MCF 10A (cell line): Measurements from ENCODE around the gene NEURL1. TPM values are rescaled to one million over a fixed set of nuclear protein-coding genes. Genes with fewer than 3 reads are reported as not detected.

Source experiments
- BruUV-seq: library from RNA; stranded (reverse); fragments of 400-500 nt; replicated peaks from 2 replicates; lab custom pipeline; 2021; lab: Mats Ljungman, UMichigan
- CTCF ChIA-PET: fragments of 300-600 bp; sonication (Branson Sonifier 250); formaldehyde crosslinking; extraction: SDS; loops from one replicate; lab custom pipeline; 2021; ENCODE audit warnings: antibody characterized with exemption, inconsistent platforms; lab: Yijun Ruan, JAX
- POLR2A ChIA-PET: fragments of 300-600, 350-650 bp; sonication (Branson Sonifier 250); formaldehyde crosslinking; extraction: SDS; loops from one replicate; lab custom pipeline; 2020; ENCODE audit warnings: antibody characterized with exemption, inconsistent platforms; lab: Yijun Ruan, JAX
- DNase-seq: peaks from one replicate; pipeline ENCODE4 v3.0.0-alpha.2; 2018; ENCODE audit not compliant: unreplicated experiment
- H3K27ac Mint-ChIP-seq: one replicate; pipeline ENCODE4 v1.8.0; 2022; ENCODE audit warnings: mild to moderate bottlenecking, low read depth, mixed read lengths; ENCODE audit not compliant: unreplicated experiment
- H3K27me3 Mint-ChIP-seq: one replicate; pipeline ENCODE4 v1.8.0; 2022; ENCODE audit warnings: mixed read lengths; ENCODE audit not compliant: insufficient read depth, unreplicated experiment
- H3K36me3 Mint-ChIP-seq: one replicate; pipeline ENCODE4 v1.8.0; 2022; ENCODE audit warnings: mild to moderate bottlenecking, moderate library complexity, mixed read lengths; ENCODE audit not compliant: insufficient read depth, unreplicated experiment
- H3K4me1 Mint-ChIP-seq: one replicate; pipeline ENCODE4 v1.8.0; 2022; ENCODE audit warnings: mixed read lengths; ENCODE audit not compliant: insufficient read depth, unreplicated experiment
- H3K4me3 Mint-ChIP-seq: one replicate; pipeline ENCODE4 v1.8.0; 2022; ENCODE audit warnings: mild to moderate bottlenecking, moderate library complexity, mixed read lengths; ENCODE audit not compliant: unreplicated experiment
- H3K9me3 Mint-ChIP-seq: one replicate; pipeline ENCODE4 v1.8.0; 2022; ENCODE audit warnings: mixed read lengths; ENCODE audit not compliant: unreplicated experiment
- CTCF ChIP-seq: fragments of 200-600 bp; IDR thresholded peaks from one replicate; pipeline ENCODE4 v1.8.0; 2022; ENCODE audit warnings: antibody characterized with exemption, mild to moderate bottlenecking; ENCODE audit not compliant: unreplicated experiment
- intact Hi-C: fragments of 100-400 bp; cut with micrococcal nuclease; formaldehyde crosslinking; loops from 2 replicates; pipeline ENCODE4 v1.14.1; 2022
- total RNA-seq: library from RNA; stranded (reverse); gene quantifications from 2 replicates; pipeline ENCODE4 v1.2.3, GENCODE V29; 2022

Gene NEURL1
- total RNA-seq, 1 experiment from 2014 or later = not detected

DNA sequence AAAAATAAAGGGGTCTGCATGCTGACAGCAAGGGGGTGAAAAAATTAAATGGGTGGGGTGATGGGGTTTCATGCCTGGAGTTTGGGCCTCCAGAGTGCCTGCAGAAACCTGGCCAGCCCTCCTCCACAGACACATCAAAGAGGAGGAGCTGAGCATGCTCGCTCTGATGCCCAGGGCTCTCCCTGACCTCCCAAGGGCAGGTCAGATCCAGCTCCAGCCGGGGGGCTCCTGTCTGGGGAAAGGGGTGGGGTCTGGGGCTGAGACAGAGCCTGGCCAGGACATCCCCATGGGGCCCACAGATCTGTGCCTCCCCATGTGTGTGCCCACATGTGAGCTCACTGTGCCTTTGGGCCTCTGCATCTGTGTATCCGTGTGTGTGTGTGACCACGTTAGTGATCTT lies 33.9 kb upstream of the NEURL1 start:
- intact Hi-C loops = no loop called here
- TF ChIP-seq CTCF = no peak
- Mint-ChIP-seq H3K9me3 (no peaks in the 10 kb centered on the region), H3K27me3 (peaks cover 10% of the 10 kb centered on the region), H3K4me3 (no peak overlapping the region), H3K4me1 (no peaks in the 10 kb centered on the region), H3K36me3 (peaks cover 6% of the 10 kb centered on the region), H3K27ac (no peak overlapping the region)
- no TSS peak for BruUV-seq
- ChIA-PET POLR2A (interaction anchor here (0.6 kb wide), 1 partner anchor 598 kb away, joined by 3 read pairs; no protein-coding TSS in a partner anchor), CTCF (no interaction called here)
- no peak for DNase-seq

- ChIA-PET CTCF (interaction anchor here (0.6 to 1.1 kb wide), 2 partner anchors 22 to 129 kb away, joined by 3 read pairs; no protein-coding TSS in a partner anchor), POLR2A (no interaction called here)
- intact Hi-C loops = no loop called here
Observed at GRCh38 chr10:103463499-103463898, 30.0 kb upstream of the NEURL1 start.

DNA sequence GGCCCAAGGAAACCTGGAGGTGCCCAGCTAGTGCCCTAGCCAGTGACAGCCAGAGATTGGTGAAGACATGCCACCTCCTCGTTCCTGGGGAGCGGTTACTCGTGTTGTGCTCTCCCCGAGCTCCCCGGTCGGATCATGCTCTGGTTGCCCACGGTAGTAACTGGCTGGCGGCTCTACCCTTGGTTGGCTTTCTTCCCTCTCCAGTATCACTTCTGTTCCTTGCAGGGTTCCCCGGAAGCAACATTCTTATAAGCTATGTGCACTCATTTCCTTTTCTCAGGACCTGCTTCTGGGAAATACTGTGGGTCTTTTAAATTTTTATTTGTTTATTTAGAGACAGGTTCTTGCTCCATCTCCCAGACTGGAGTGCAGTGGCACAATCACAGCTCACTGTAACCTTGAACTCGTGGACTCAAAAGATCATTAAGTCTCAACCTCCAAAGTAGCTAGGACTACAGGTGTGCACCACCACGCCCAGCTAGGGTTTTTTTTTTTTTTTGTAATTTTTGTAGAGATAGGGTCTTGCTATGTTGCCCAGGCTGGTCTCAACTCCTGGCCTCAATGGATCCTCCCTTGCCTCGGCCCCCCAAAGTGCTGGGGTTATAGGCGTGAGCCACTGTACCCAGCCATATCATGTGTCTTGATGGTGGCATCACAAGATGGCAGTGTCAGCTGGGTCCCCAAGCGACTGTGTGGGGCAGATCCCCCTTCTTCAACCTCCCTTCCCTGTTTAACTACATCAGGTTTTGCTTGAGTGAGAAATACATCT lies 27.9 kb upstream of the NEURL1 start:
- H3K9me3 Mint-ChIP-seq = no peaks in the 10 kb centered on the region
- no peak overlapping the region for H3K27ac Mint-ChIP-seq
- BruUV-seq = no TSS peak
- H3K4me1 Mint-ChIP-seq = no peaks in the 10 kb centered on the region
- DNase-seq = no peak
- POLR2A ChIA-PET = interaction anchor here (0.6 to 1.3 kb wide), 3 partner anchors 9 to 34 kb away, joined by 3 read pairs; no protein-coding TSS in a partner anchor
- no peak for TF ChIP-seq CTCF
- intact Hi-C loops = no loop called here
- CTCF ChIA-PET = interaction anchor here (0.6 to 1.6 kb wide), 3 partner anchors 20 to 99 kb away, joined by 3 to 9 read pairs (median 4); no protein-coding TSS in a partner anchor
- no peak overlapping the region for H3K4me3 Mint-ChIP-seq
- H3K27me3 Mint-ChIP-seq = peaks cover 37% of the 10 kb centered on the region
- H3K36me3 Mint-ChIP-seq = peaks cover 6% of the 10 kb centered on the region

More at GRCh38 chr10:103463499-103463898, 30.0 kb upstream of the NEURL1 start:
- no peak for DNase-seq
- peaks cover 16% of the 10 kb centered on the region for H3K27me3 Mint-ChIP-seq
- no peaks in the 10 kb centered on the region for H3K4me1 Mint-ChIP-seq
- H3K4me3 Mint-ChIP-seq = no peak overlapping the region
- BruUV-seq = no TSS peak
- no peaks in the 10 kb centered on the region for H3K9me3 Mint-ChIP-seq
- no peak overlapping the region for H3K27ac Mint-ChIP-seq
- peaks cover 6% of the 10 kb centered on the region for H3K36me3 Mint-ChIP-seq
- TF ChIP-seq CTCF = no peak

DNA sequence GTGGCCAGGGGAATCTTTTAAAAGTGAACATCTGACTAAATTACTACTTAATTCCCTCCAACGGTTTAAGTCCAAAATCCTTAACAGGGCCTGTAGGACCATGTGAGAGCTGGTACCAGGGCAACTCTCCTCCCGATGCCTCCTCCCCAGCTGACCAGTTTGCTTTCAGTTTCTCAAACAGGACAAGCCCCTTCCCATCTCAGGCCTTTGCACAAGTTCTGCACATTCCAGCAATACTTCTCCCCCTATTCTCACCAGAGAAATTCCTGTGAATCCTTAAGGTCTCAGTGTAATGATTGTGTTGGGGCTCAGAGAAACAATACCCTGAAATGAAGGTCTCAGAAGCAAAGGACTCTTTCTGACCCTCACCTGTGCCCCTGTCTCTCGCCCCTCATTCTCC lies 26.8 kb upstream of the NEURL1 start:
- Mint-ChIP-seq H3K9me3 (no peaks in the 10 kb centered on the region), H3K4me3 (no peak overlapping the region), H3K36me3 (no peaks in the 10 kb centered on the region), H3K27ac (no peak overlapping the region), H3K27me3 (peaks cover 40% of the 10 kb centered on the region), H3K4me1 (no peaks in the 10 kb centered on the region)
- BruUV-seq = no TSS peak
- ChIA-PET CTCF (interaction anchor here (1.6 kb wide), 1 partner anchor 50 kb away, joined by 9 read pairs; no protein-coding TSS in a partner anchor), POLR2A (interaction anchor here (1.2 kb wide), 1 partner anchor 8 kb away, joined by 3 read pairs; no protein-coding TSS in a partner anchor)
- no peak for DNase-seq
- TF ChIP-seq CTCF = no peak
- intact Hi-C loops = no loop called here
